ENCODE results near the gene TMEM161B. TPM values are rescaled to one million over a fixed set of nuclear protein-coding genes. Genes with fewer than 3 reads are reported as not detected.

Gene TMEM161B
- total and polyA plus RNA-seq, 8 donors, result 2.5 to 10.9 (median 6.9) TPM

GRCh38 chr5:88145611-88146467, 122.8 kb downstream of the TMEM161B start:
- WGBS, 2 donors, result 24% methylated on average over 26 of the region's 26 CpGs
- TF ChIP-seq, protein P1, sequence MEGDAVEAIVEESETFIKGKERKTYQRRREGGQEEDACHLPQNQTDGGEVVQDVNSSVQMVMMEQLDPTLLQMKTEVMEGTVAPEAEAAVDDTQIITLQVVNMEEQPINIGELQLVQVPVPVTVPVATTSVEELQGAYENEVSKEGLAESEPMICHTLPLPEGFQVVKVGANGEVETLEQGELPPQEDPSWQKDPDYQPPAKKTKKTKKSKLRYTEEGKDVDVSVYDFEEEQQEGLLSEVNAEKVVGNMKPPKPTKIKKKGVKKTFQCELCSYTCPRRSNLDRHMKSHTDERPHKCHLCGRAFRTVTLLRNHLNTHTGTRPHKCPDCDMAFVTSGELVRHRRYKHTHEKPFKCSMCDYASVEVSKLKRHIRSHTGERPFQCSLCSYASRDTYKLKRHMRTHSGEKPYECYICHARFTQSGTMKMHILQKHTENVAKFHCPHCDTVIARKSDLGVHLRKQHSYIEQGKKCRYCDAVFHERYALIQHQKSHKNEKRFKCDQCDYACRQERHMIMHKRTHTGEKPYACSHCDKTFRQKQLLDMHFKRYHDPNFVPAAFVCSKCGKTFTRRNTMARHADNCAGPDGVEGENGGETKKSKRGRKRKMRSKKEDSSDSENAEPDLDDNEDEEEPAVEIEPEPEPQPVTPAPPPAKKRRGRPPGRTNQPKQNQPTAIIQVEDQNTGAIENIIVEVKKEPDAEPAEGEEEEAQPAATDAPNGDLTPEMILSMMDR (IDR thresholded peaks at IDR 0.05), result no peak
- DNase-seq (peak in 1 of 6 donors; percentile 31), FAIRE-seq (no peak), ATAC-seq (no peak)
- no peak overlapping the region for H3K4me3 ChIP-seq
- H3K36me3 ChIP-seq, result no peaks in the 10 kb centered on the region
- peaks cover 2 to 9% (median 6%) of the 10 kb centered on the region in 3 donors for H3K4me1 ChIP-seq
- no peak overlapping the region for H3K27ac ChIP-seq
- intact Hi-C loops (cut with DNase I), result loop anchor here in 1 of 3 donors (5.0 kb wide), 1 partner anchor 531 kb away; no protein-coding TSS in a partner anchor
- H3K27me3 ChIP-seq, result peaks cover 0 to 19% (median 5%) of the 10 kb centered on the region in 4 donors
- no peaks in the 10 kb centered on the region for H3K9me3 ChIP-seq

DNA sequence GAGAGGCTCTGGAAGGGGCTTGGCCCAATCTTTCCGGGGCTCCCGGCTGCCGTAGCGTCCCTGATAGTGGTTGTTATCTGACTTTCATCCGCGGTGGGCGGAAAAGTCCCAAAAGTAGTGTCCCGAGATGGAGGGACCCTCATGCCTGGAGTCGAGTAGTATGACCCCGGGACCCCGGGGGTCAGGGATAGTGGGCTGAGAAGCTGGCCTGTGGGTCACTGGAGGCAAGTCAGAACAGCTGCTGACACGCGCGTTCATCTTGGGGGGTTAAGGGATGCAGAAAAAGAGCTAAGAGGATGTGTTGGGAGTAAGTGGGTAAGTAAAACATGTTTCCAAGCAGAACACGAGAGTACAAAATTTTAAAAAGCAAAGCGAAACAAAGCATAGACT, 123.4 kb downstream of the TMEM161B start:
- peaks cover 8 to 12% (median 9%) of the 10 kb centered on the region in 3 donors for H3K4me1 ChIP-seq
- H3K9me3 ChIP-seq, result no peaks in the 10 kb centered on the region
- WGBS, 2 donors, result 8 to 9% methylated on average over 16 of the region's 16 CpGs
- no peak overlapping the region for H3K27ac ChIP-seq
- H3K27me3 ChIP-seq, result peaks cover 0 to 19% (median 5%) of the 10 kb centered on the region in 4 donors
- no peak overlapping the region for H3K4me3 ChIP-seq
- FAIRE-seq (no peak), DNase-seq (peak in 1 of 6 donors; percentile 45), ATAC-seq (no peak)
- TF ChIP-seq, protein P1 (IDR thresholded peaks at IDR 0.05), result no peak
- H3K36me3 ChIP-seq, result no peaks in the 10 kb centered on the region
- intact Hi-C loops (cut with DNase I), result loop anchor here in 1 of 3 donors (5.0 kb wide), 1 partner anchor 532 kb away; no protein-coding TSS in a partner anchor

All from pancreas (tissue), 10 donors.